Neural crest cell (in vitro differentiated cells): Measurements from ENCODE around the gene CYP2U1. TPM values are rescaled to one million over a fixed set of nuclear protein-coding genes. Genes with fewer than 3 reads are reported as not detected.

Experiments used
- DNase-seq: peaks from one replicate; pipeline ENCODE4 v3.0.0; 2021; ENCODE audit warnings: low read depth, mixed read lengths, low spot score
- H3K27ac Mint-ChIP-seq: one replicate; pipeline ENCODE4 v1.8.0; 2021; ENCODE audit warnings: mild to moderate bottlenecking, mixed read lengths; ENCODE audit not compliant: unreplicated experiment
- H3K27me3 Mint-ChIP-seq: 2 replicates; pipeline ENCODE4 v1.8.0; 2021; ENCODE audit warnings: low read depth, mild to moderate bottlenecking, mixed read lengths
- H3K36me3 Mint-ChIP-seq: 2 replicates; pipeline ENCODE4 v1.8.0; 2021; ENCODE audit warnings: low read depth, mild to moderate bottlenecking, mixed read lengths
- H3K4me1 Mint-ChIP-seq: 2 replicates; pipeline ENCODE4 v1.8.0; 2021; ENCODE audit warnings: mixed read lengths
- H3K4me3 Mint-ChIP-seq: one replicate; pipeline ENCODE4 v1.8.0; 2021; ENCODE audit warnings: mild to moderate bottlenecking, mixed read lengths
- H3K9me3 Mint-ChIP-seq: 2 replicates; pipeline ENCODE4 v1.8.0; 2021; ENCODE audit warnings: mixed read lengths
- CTCF ChIP-seq: fragments of 200-600 bp; sonication (generic); conservative IDR thresholded peaks from 2 replicates; pipeline ENCODE4 v1.5.0; 2021; ENCODE audit warnings: antibody characterized with exemption, mild to moderate bottlenecking
- total RNA-seq: library from RNA; stranded (reverse); gene quantifications from 2 replicates; pipeline ENCODE4 v1.2.1, GENCODE V29; 2021

The CYP2U1 gene
- total RNA-seq, 1 donor from 2014 or later: 7.6 TPM

GRCh38 chr4:107989162-107989536 is 57.8 kb downstream of the CYP2U1 start:
- Mint-ChIP-seq H3K4me1 (peaks cover 41% of the 10 kb centered on the region), H3K4me3 (peak overlapping the region; percentile 91), H3K27ac (no peak overlapping the region), H3K27me3 (no peaks in the 10 kb centered on the region), H3K36me3 (no peaks in the 10 kb centered on the region), H3K9me3 (no peaks in the 10 kb centered on the region)
- no peak for DNase-seq
- TF ChIP-seq CTCF: no peak

- H3K4me3 Mint-ChIP-seq: peak within 1 kb of the TSS; percentile 91
Measured at GRCh38 chr4:107989537-107990386, 58.4 kb downstream of the CYP2U1 start, which contains the start of gene HADH. Gene HADH (plus strand): TSS chr4:107989889. CDS start chr4:107989933, 44 bp downstream.

GRCh38 chr4:107991945-107992630 is 60.7 kb downstream of the CYP2U1 start:
- Mint-ChIP-seq H3K9me3 (no peaks in the 10 kb centered on the region), H3K27ac (no peak overlapping the region), H3K27me3 (no peaks in the 10 kb centered on the region), H3K4me1 (peaks cover 41% of the 10 kb centered on the region), H3K36me3 (peaks cover 9% of the 10 kb centered on the region), H3K4me3 (peak overlapping the region; percentile 56)
- no peak for TF ChIP-seq CTCF
- no peak for DNase-seq

More at GRCh38 chr4:107989537-107990386, 58.4 kb downstream of the CYP2U1 start, which contains the start of gene HADH:
- no peaks in the 10 kb centered on the region for H3K27me3 Mint-ChIP-seq
- no peaks in the 10 kb centered on the region for H3K9me3 Mint-ChIP-seq
- H3K36me3 Mint-ChIP-seq: no peaks in the 10 kb centered on the region
- H3K27ac Mint-ChIP-seq: peak within 1 kb of the TSS; percentile 73
- DNase-seq: peak; percentile 80
- H3K4me1 Mint-ChIP-seq: peaks cover 41% of the 10 kb centered on the region
- TF ChIP-seq CTCF: no peak

GRCh38 chr4:107993969-107994368 is 62.6 kb downstream of the CYP2U1 start:
- Mint-ChIP-seq H3K9me3 (no peaks in the 10 kb centered on the region), H3K4me1 (peaks cover 32% of the 10 kb centered on the region), H3K27me3 (no peaks in the 10 kb centered on the region), H3K27ac (no peak overlapping the region), H3K36me3 (peaks cover 15% of the 10 kb centered on the region), H3K4me3 (peak overlapping the region; percentile 50)
- no peak for DNase-seq
- TF ChIP-seq CTCF: no peak

- Mint-ChIP-seq H3K4me1 (peaks cover 27% of the 10 kb centered on the region), H3K36me3 (peaks cover 18% of the 10 kb centered on the region), H3K9me3 (no peaks in the 10 kb centered on the region)
Measured at GRCh38 chr4:107994894-107995293, 63.5 kb downstream of the CYP2U1 start.

More at GRCh38 chr4:107994894-107995293, 63.5 kb downstream of the CYP2U1 start:
- Mint-ChIP-seq H3K27ac (no peak overlapping the region), H3K4me3 (peak overlapping the region; percentile 22), H3K27me3 (no peaks in the 10 kb centered on the region)
- no peak for TF ChIP-seq CTCF
- no peak for DNase-seq
